Activated T-cell treated with anti-CD3 and anti-CD28 coated beads for 48 hours (primary cell): Measurements from ENCODE around the gene LYAR.

Experiments used
- DNase-seq: peaks from one replicate; pipeline ENCODE4 v3.0.0-alpha.2; 2020; ENCODE audit warnings: low read depth

LYAR gene

GRCh38 chr4:4316150-4316495 is 26.2 kb upstream of the LYAR start:
- DNase-seq: no peak

GRCh38 chr4:4315461-4316149 is 25.7 kb upstream of the LYAR start:
- no peak for DNase-seq

GRCh38 chr4:4311193-4311592 is 21.2 kb upstream of the LYAR start:
- DNase-seq: no peak

GRCh38 chr4:4308800-4309441 is 19.0 kb upstream of the LYAR start:
- DNase-seq: no peak

GRCh38 chr4:4306920-4307319 is 17.0 kb upstream of the LYAR start:
- DNase-seq: no peak

- DNase-seq: no peak
Measured at GRCh38 chr4:4302416-4302815, 12.5 kb upstream of the LYAR start.

- DNase-seq: no peak
Measured at GRCh38 chr4:4302001-4302400, 12.0 kb upstream of the LYAR start.

GRCh38 chr4:4299006-4299405 is 9.1 kb upstream of the LYAR start:
- no peak for DNase-seq

GRCh38 chr4:4296283-4296846 is 6.4 kb upstream of the LYAR start:
- no peak for DNase-seq

GRCh38 chr4:4293279-4293678 is 3.3 kb upstream of the LYAR start:
- no peak for DNase-seq

- DNase-seq: no peak
Measured at GRCh38 chr4:4289597-4289940, 385 bp downstream of the LYAR start.

GRCh38 chr4:4289055-4289454 is 899 bp downstream of the LYAR start:
- DNase-seq: no peak

GRCh38 chr4:4288098-4288497 is 1.9 kb downstream of the LYAR start:
- no peak for DNase-seq

GRCh38 chr4:4284827-4285618 is 4.9 kb downstream of the LYAR start:
- no peak for DNase-seq

- DNase-seq: no peak
Measured at GRCh38 chr4:4281787-4282186, 8.2 kb downstream of the LYAR start.

- no peak for DNase-seq
Measured at GRCh38 chr4:4277531-4277930, 12.4 kb downstream of the LYAR start.

GRCh38 chr4:4274226-4274625 is 15.7 kb downstream of the LYAR start:
- DNase-seq: no peak

- DNase-seq: no peak
Measured at GRCh38 chr4:4271912-4272311, 18.0 kb downstream of the LYAR start.

GRCh38 chr4:4270529-4270928 is 19.4 kb downstream of the LYAR start:
- no peak for DNase-seq

- no peak for DNase-seq
Measured at GRCh38 chr4:4269856-4270255, 20.1 kb downstream of the LYAR start.

GRCh38 chr4:4269331-4269731 is 20.6 kb downstream of the LYAR start:
- DNase-seq: no peak

- DNase-seq: no peak
Measured at GRCh38 chr4:4268776-4269175, 21.2 kb downstream of the LYAR start.

GRCh38 chr4:4267981-4268380 is 22.0 kb downstream of the LYAR start:
- DNase-seq: no peak
